Measurements from ENCODE around the gene FLRT1.

- TF ChIP-seq ZC3H11A (IDR thresholded peaks at IDR 0.05) (no peak), POLR2A (IDR thresholded peaks at IDR 0.05; ENCODE audit: low read length) (no peak), PBX3 (IDR thresholded peaks at IDR 0.05) (no peak), ELK1 (IDR thresholded peaks at IDR 0.05; ENCODE audit: low read depth, low read length) (no peak), HEYL (CRISPR knock-in tag; IDR thresholded peaks at IDR 0.05) (no peak), EP300 (IDR thresholded peaks at IDR 0.05) (no peak), JUN (IDR thresholded peaks at IDR 0.05) (no peak), CEBPB (IDR thresholded peaks at IDR 0.05) (no peak), SMC3 (IDR thresholded peaks at IDR 0.05) (no peak), REST (IDR thresholded peaks at IDR 0.05) (no peak), CTCF (IDR thresholded peaks at IDR 0.05) (no peak), RFX5 (IDR thresholded peaks at IDR 0.05) (no peak), ZNF302 (CRISPR knock-in tag; IDR thresholded peaks at IDR 0.05) (no peak), EHMT2 (IDR thresholded peaks at IDR 0.05; ENCODE audit: low read depth) (no peak)
Measured at GRCh38 chr11:63997801-63998337, 37.9 kb upstream of the FLRT1 start.

Data from A549 (cell line).